ENCODE measurements around the gene COL15A1. TPM values are rescaled to one million over a fixed set of nuclear protein-coding genes. Genes with fewer than 3 reads are reported as not detected.

Gene COL15A1
- total RNA-seq, 1 donor from 2014 or later: 0.06 TPM

DNA sequence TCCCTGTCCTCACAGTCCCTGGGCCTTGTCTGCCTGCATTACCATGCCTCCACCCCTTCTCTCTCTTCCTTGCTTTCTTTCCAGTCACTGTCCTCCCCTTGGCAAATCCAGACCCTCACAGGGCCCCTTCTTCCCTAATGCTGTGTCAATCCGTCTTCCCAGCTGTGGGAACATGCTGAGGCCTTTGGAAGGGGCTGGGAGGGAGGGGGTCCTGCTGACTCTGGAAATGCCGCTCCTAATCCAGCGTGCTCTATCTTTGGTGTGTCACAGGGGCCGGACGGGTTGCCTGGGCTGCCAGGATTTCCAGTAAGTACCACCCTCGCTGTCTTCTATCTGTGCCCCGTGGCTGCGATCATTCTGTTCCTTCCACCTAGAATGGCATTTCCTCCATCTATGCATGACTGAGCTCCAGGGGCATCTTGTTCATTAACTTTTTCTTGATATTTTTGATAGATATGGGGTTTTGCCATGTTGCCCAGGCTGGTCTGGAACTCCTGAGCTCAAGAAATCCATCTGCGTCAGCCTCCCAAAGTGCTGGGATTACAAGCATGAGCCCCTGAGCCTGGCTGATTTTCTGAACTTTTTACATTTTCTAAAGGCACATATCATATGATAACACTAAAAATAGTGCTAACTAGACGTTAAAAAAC is 96.7 kb downstream of the COL15A1 start:
- no peak for DNase-seq (ENCODE audit: low read depth)
- TF ChIP-seq, protein P1, sequence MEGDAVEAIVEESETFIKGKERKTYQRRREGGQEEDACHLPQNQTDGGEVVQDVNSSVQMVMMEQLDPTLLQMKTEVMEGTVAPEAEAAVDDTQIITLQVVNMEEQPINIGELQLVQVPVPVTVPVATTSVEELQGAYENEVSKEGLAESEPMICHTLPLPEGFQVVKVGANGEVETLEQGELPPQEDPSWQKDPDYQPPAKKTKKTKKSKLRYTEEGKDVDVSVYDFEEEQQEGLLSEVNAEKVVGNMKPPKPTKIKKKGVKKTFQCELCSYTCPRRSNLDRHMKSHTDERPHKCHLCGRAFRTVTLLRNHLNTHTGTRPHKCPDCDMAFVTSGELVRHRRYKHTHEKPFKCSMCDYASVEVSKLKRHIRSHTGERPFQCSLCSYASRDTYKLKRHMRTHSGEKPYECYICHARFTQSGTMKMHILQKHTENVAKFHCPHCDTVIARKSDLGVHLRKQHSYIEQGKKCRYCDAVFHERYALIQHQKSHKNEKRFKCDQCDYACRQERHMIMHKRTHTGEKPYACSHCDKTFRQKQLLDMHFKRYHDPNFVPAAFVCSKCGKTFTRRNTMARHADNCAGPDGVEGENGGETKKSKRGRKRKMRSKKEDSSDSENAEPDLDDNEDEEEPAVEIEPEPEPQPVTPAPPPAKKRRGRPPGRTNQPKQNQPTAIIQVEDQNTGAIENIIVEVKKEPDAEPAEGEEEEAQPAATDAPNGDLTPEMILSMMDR (conservative IDR thresholded peaks at IDR 0.05; ENCODE audit: low read depth, low read length): no peak
- no peak overlapping the region for H3K4me3 ChIP-seq (ENCODE audit: low read depth, low read length)

DNA sequence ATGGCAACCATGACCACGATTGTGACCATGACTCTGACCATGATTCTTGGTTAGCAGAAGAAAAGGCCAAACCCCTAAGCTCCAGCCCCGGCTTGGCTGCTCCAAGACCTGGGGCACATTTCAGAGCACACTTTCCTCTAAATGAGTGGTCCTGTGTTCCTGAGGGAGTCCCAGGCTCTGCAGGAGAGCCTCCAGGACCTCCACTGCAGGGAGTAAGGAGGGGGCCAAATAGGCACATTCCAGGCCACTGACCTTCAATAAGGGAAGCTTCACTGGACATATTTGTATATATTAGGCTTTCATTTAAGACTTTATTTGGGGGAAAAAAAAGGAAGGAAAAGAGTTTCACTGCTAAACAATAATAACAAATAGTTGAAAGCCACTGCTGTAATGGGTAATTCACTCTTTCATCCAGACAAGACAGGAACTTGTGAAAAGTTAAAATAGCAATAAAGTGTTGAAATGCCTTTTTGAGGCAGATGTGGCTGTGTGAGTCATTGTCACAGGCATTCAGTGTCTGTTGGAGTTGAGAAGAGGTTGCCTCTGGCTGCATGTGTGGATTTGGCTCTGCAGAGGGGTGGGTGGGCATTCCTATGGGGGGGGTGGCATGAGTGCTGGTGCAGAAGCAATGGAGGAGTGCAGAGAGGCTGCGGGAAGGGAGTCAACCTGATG is 97.3 kb downstream of the COL15A1 start:
- TF ChIP-seq, protein P1 (conservative IDR thresholded peaks at IDR 0.05; ENCODE audit: low read depth, low read length): no peak

DNA sequence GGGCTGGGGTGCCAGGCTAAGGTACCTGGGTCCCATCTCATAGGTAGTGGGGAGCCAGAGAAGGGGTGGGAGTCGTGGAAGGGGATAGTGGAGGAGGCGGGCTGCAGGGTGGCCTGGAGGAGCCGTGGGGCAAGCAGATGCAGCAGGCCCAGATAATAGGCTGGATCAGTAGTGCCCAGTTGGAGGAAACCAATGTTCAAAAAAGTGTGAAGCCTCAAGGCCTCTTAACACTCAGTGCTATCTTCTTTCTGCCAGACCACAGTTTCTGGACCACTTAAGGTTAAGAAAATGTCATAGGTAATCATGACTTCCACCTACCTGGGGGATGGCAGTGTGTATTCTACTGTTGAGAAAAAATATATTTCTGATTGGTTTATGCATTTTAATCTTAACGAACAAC is 97.9 kb downstream of the COL15A1 start:
- DNase-seq (ENCODE audit: low read depth): no peak
- H3K4me3 ChIP-seq (ENCODE audit: low read depth, low read length): no peak overlapping the region
- TF ChIP-seq, protein P1 (conservative IDR thresholded peaks at IDR 0.05; ENCODE audit: low read depth, low read length): no peak

More for the DNA sequence above, 97.3 kb downstream of the COL15A1 start:
- no peak for DNase-seq (ENCODE audit: low read depth)
- no peak overlapping the region for H3K4me3 ChIP-seq (ENCODE audit: low read depth, low read length)

DNA sequence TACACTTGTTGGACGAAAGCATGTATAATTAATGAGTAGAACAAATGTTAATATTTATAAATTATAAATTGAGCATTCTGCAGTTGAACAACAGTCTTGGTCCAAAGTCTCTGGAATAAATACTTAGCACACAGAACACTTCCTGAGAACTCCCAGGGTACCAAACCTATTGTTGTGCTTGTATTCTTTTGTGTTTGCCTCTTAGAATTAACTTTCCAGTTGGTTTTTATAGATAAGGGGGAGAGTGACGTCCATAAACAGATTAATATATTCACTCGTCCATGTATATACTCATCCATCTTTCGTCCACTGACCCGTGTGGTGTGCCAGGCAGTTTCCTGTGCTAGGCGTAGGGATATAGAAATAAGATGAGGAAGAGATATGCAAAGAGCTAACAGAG is 98.9 kb downstream of the COL15A1 start:
- TF ChIP-seq, protein P1 (conservative IDR thresholded peaks at IDR 0.05; ENCODE audit: low read depth, low read length): no peak
- no peak for DNase-seq (ENCODE audit: low read depth)
- H3K4me3 ChIP-seq (ENCODE audit: low read depth, low read length): no peak overlapping the region

DNA sequence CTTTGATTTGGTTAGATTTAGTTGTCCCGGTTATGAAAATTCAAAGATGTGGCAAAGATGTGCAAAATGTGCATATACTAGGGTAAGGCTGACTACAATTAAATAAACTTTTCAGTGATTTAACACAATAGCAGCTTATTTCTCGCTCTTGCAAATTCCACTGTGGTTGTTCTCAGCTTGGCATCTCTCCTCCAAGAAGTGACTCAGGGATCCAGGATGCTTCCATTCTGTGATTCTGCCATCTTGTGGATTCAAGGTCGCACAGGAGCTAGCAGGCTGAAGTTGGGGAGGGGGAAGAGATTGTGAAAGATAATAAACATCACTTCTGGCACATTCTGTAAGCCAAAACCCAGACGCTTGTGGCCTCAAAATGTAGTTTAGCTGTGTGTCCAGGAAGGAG is 101.1 kb downstream of the COL15A1 start:
- DNase-seq (ENCODE audit: low read depth): no peak
- no peak overlapping the region for H3K4me3 ChIP-seq (ENCODE audit: low read depth, low read length)
- TF ChIP-seq, protein P1 (conservative IDR thresholded peaks at IDR 0.05; ENCODE audit: low read depth, low read length): no peak

DNA sequence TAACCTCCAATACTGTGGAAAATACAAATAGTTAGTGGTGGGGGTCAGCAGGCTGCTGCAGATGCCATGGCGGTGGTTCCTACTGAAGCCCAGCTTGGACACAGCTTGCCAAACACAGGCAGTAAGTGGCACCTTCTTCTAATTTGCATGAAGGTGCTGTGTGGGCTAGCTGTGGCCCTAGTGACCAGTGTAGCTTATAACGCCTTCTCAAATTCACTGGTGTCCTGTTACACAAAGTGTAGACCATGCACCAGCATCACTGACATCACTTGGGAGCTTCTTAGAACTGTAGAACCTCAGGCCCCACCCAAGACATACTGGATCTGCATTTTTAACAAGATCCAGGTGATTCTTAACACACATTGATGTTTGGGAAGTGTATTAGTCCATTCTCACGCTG is 102.4 kb downstream of the COL15A1 start:
- H3K4me3 ChIP-seq (ENCODE audit: low read depth, low read length): no peak overlapping the region
- TF ChIP-seq, protein P1 (conservative IDR thresholded peaks at IDR 0.05; ENCODE audit: low read depth, low read length): no peak
- no peak for DNase-seq (ENCODE audit: low read depth)

Data from epithelial cell of proximal tubule (primary cell).